HepG2 (cell line): ENCODE measurements around the gene ZFAND3. TPM values are rescaled to one million over a fixed set of nuclear protein-coding genes. Genes with fewer than 3 reads are reported as not detected.
A peak's percentile ranks its signal among the peaks of the same experiment; 100 is the strongest.

Experiments
- ATAC-seq: fragments of 200-7000 bp; cut with Tn5 transposase; 3 replicates; pipeline ENCODE4 v1.9.1; 2020; ENCODE audit warnings: mild to moderate bottlenecking, moderate library complexity
- BruUV-seq: library from RNA; stranded (reverse); fragments of 400-500 nt; replicated peaks from 2 replicates; lab custom pipeline; 2021; lab: Mats Ljungman, UMichigan
- CTCF ChIA-PET: fragments of 300-600 bp; formaldehyde crosslinking; extraction: SDS; loops from one replicate; lab custom pipeline; 2021; ENCODE audit warnings: low total read pairs, inconsistent platforms, low intra/inter-chr PET ratio; lab: Yijun Ruan, JAX
- POLR2A ChIA-PET: fragments of 350-600 bp; sonication (Branson Sonifier 250); formaldehyde crosslinking; loops from one replicate; lab custom pipeline; 2020; ENCODE audit warnings: antibody characterized with exemption, inconsistent platforms; lab: Yijun Ruan, JAX
- DNase-seq: peaks from one replicate; pipeline ENCODE4 v3.0.0-alpha.2; 2015; ENCODE audit warnings: low spot score
- FAIRE-seq: peaks from 3 replicates; lab custom pipeline; 2011; peaks lifted over from hg19 to GRCh38; lab: Jason Lieb, UNC
- H2AFZ ChIP-seq: one replicate; pipeline ENCODE4 v1.6.1; 2011; ENCODE audit warnings: low read length, inconsistent platforms
- H3K27ac ChIP-seq: fragments of 300-600 bp; 3 replicates; pipeline ENCODE4 v1.8.0; 2011; ENCODE audit warnings: mixed run types, mild to moderate bottlenecking, mixed read lengths, low read length, inconsistent platforms; ENCODE audit not compliant: insufficient read depth; ENCODE audit errors: extremely low read length
- H3K27me3 ChIP-seq, 2 experiments: fragments of 200-600 bp in 1 of 2; 2 replicates in 1 of 2; 3 replicates in 1 of 2; pipeline versions ENCODE4 v1.6.0 to v1.8.0; 2011; ENCODE audit warnings: low read length in 2 of 2, mild to moderate bottlenecking in 2 of 2, moderate library complexity in 2 of 2, inconsistent platforms in 1 of 2; ENCODE audit not compliant: insufficient read depth in 2 of 2, control insufficient read depth in 1 of 2
- H3K36me3 ChIP-seq, 2 experiments: fragments of 200-600 bp in 1 of 2; replicated peaks in 1 of 2; 2 replicates in 1 of 2; 3 replicates in 1 of 2; pipeline versions ENCODE4 v1.5.1 to v1.8.0; 2011; ENCODE audit warnings: low read length in 2 of 2, inconsistent platforms in 1 of 2; ENCODE audit not compliant: insufficient read depth in 2 of 2, control insufficient read depth in 1 of 2
- H3K4me1 ChIP-seq: 2 replicates; pipeline ENCODE4 v1.5.1; 2012; ENCODE audit warnings: low read length, inconsistent platforms; ENCODE audit not compliant: insufficient read depth
- H3K4me2 ChIP-seq: 2 replicates; pipeline ENCODE4 v1.6.0; 2011; ENCODE audit warnings: low read depth, low read length, inconsistent platforms
- H3K4me3 ChIP-seq, 3 experiments: fragments of 200-600 bp in 1 of 3; sonication (generic), shearing (Covaris generic) in 1 of 3; replicated peaks in 1 of 3; 2 replicates each; pipeline ENCODE4 v1.5.1; 2011 to 2016; ENCODE audit warnings: low read length in 3 of 3, inconsistent platforms in 2 of 3, low read depth in 2 of 3, mild to moderate bottlenecking in 2 of 3, control low read depth in 1 of 3, mixed read lengths in 1 of 3; ENCODE audit not compliant: insufficient read depth in 1 of 3
- H3K79me2 ChIP-seq: one replicate; pipeline ENCODE4 v1.6.1; 2011; ENCODE audit warnings: low read length, inconsistent platforms; ENCODE audit not compliant: insufficient read depth
- H3K9ac ChIP-seq: 2 replicates; pipeline ENCODE4 v1.6.0; 2011; ENCODE audit warnings: mild to moderate bottlenecking, low read depth, low read length, inconsistent platforms; ENCODE audit not compliant: insufficient read depth
- H3K9me3 ChIP-seq: 2 replicates; pipeline ENCODE4 v1.5.1; 2012; ENCODE audit warnings: mild to moderate bottlenecking, low read length
- H4K20me1 ChIP-seq: 2 replicates; pipeline ENCODE4 v1.6.0; 2011; ENCODE audit warnings: inconsistent platforms, mild to moderate bottlenecking, low read length, moderate library complexity; ENCODE audit not compliant: insufficient read depth
- PLSCR1 ChIP-seq: sonication (generic); formaldehyde crosslinking; IDR thresholded peaks from 2 replicates; pipeline ENCODE4 v1.5.0; 2020; ENCODE audit warnings: missing genetic modification reagents, mild to moderate bottlenecking, borderline replicate concordance
- RARA ChIP-seq: IDR thresholded peaks from 2 replicates; pipeline ENCODE4 v1.6.1; 2016; ENCODE audit warnings: missing genetic modification reagents, missing compliant biosample characterization
- ZFP1 ChIP-seq: IDR thresholded peaks from 2 replicates; pipeline ENCODE4 v1.6.1; 2016
- ZNF20 ChIP-seq: sonication (generic); formaldehyde crosslinking; IDR thresholded peaks from 2 replicates; pipeline ENCODE4 v1.4.0; 2020; ENCODE audit warnings: mild to moderate bottlenecking, moderate library complexity, missing genetic modification reagents
- ZNF496 ChIP-seq: sonication (generic); formaldehyde crosslinking; IDR thresholded peaks from 2 replicates; pipeline ENCODE4 v1.8.1; 2023; ENCODE audit warnings: mild to moderate bottlenecking, moderate library complexity, missing genetic modification reagents; ENCODE audit not compliant: insufficient replicate concordance
- WGBS: methylation state at CpG from one replicate; pipeline ENCODE4 v1.1.6; 2017; ENCODE audit warnings: low lambda C conversion rate; 5-methylcytosine and 5-hydroxymethylcytosine counted together
- in situ Hi-C: cut with HindIII; loops from 2 replicates; pipeline ENCODE4 v1.10.0; 2017; ENCODE audit warnings: low pct_unique_long_range_greater_than_20kb; ENCODE audit not compliant: extremely low pct_ligation_motif_present
- intact Hi-C: fragments of 100-400 bp; cut with micrococcal nuclease; formaldehyde crosslinking; loops from one replicate; pipeline ENCODE4 v1.10.0; 2022; ENCODE audit not compliant: unreplicated experiment
- polyA plus RNA-seq, 8 experiments: library from polyadenylated mRNA; depleted of rRNA in 3 of 8; stranded (reverse) in 7 of 8; unstranded in 1 of 8; fragments of >200 nt; fragmentation: Illumina TruSeq in 4 of 8; extraction: Trizol in 4 of 8; gene quantifications; 2 replicates each; pipeline versions ENCODE4 v1.2.1 to v1.2.3, GENCODE V29; 2011 to 2016; ENCODE audit warnings: low read depth in 4 of 8, missing spikeins in 1 of 8, mixed read lengths in 1 of 8; ENCODE audit not compliant: insufficient read depth in 1 of 8
- total RNA-seq, 5 experiments: library from RNA; depleted of rRNA; stranded (reverse); fragments of >200 nt; fragmentation: Illumina TruSeq; extraction: Trizol; gene quantifications; 2 replicates each; pipeline ENCODE4 v1.2.3, GENCODE V29; 2016; ENCODE audit warnings: low read depth in 1 of 5
- TF ChIP-seq, protein P1 (sequence below): IDR thresholded peaks from 2 replicates; pipeline ENCODE4 v1.6.1; 2018; ENCODE audit warnings: missing genetic modification reagents, mild to moderate bottlenecking, missing compliant biosample characterization
- TF ChIP-seq, protein P2 (sequence below): sonication (generic); formaldehyde crosslinking; IDR thresholded peaks from 2 replicates; pipeline ENCODE4 v1.4.0; 2020; ENCODE audit warnings: mild to moderate bottlenecking, missing genetic modification reagents

ZFAND3 gene
- total and polyA plus RNA-seq, 2 of the 13 experiments (the other 11 are each of a cell fraction or from before 2014, with no cell fraction given): 16.4 to 17.1 TPM

DNA sequence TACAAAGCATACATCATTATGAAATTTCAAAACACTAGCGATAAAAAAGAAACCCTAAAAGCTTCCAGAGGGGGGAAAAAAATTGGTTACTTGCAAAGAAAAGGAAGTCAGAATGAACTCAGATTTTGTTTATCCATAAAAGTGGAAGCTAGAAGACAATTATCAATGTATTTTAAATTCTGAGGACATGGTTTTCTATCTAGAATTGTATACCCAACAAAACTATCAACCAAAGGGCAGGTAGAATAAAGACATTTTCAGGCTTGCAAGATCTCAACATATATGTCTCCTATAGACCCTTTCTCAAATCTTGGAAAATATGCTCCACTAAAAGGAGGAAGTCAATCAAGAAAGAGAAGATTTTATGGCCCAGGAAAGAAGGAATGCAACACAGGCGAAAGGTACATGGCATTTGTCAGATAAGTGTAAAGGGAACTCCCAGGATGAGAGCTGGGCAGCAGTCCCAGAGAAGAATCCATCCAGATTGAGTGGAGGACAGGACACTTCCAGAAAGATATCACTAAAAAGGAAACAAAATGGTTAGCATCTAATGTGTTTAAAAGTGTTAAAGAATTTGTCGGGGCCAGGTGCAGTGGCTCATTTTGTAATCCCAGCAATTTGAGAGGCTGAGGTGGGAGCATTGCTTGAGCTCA, 45.4 kb upstream of the ZFAND3 start:
- CTCF ChIA-PET: no interaction called here
- no peak for FAIRE-seq
- H3K79me2 ChIP-seq: no peaks in the 10 kb centered on the region

More for the DNA sequence above, 45.4 kb upstream of the ZFAND3 start:
- Histone ChIP-seq H3K27ac (no peak overlapping the region), H2AFZ (no peak overlapping the region), H3K27me3 (peaks cover 0 to 23% of the 10 kb centered on the region in 2 experiments; a peak in 4 of 5 replicates), H3K36me3 (no peaks in the 10 kb centered on the region), H4K20me1 (no peaks in the 10 kb centered on the region), H3K9me3 (no peaks in the 10 kb centered on the region), H3K4me2 (no peak overlapping the region), H3K4me1 (peaks cover 7% of the 10 kb centered on the region; the same call in 1 of the 2 replicates), H3K4me3 (no peak overlapping the region), H3K9ac (no peak overlapping the region)
- POLR2A ChIA-PET: no interaction called here
- no peak for DNase-seq
- ATAC-seq: no peak
- TF ChIP-seq RARA (CRISPR knock-in tag): no peak
- TF ChIP-seq ZNF496 (CRISPR knock-in tag): no peak
- TF ChIP-seq ZNF20 (CRISPR knock-in tag): no peak
- TF ChIP-seq, protein P1, sequence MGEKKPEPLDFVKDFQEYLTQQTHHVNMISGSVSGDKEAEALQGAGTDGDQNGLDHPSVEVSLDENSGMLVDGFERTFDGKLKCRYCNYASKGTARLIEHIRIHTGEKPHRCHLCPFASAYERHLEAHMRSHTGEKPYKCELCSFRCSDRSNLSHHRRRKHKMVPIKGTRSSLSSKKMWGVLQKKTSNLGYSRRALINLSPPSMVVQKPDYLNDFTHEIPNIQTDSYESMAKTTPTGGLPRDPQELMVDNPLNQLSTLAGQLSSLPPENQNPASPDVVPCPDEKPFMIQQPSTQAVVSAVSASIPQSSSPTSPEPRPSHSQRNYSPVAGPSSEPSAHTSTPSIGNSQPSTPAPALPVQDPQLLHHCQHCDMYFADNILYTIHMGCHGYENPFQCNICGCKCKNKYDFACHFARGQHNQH (CRISPR knock-in tag): no peak
- TF ChIP-seq, protein P2, sequence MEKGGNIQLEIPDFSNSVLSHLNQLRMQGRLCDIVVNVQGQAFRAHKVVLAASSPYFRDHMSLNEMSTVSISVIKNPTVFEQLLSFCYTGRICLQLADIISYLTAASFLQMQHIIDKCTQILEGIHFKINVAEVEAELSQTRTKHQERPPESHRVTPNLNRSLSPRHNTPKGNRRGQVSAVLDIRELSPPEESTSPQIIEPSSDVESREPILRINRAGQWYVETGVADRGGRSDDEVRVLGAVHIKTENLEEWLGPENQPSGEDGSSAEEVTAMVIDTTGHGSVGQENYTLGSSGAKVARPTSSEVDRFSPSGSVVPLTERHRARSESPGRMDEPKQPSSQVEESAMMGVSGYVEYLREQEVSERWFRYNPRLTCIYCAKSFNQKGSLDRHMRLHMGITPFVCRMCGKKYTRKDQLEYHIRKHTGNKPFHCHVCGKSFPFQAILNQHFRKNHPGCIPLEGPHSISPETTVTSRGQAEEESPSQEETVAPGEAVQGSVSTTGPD: no peak
- peak; percentile 61; the same call in 1 of the 2 replicates for TF ChIP-seq ZFP1 (CRISPR knock-in tag)
- TF ChIP-seq PLSCR1 (CRISPR knock-in tag): no peak
- BruUV-seq: no TSS peak
- in situ Hi-C loops: no loop called here
- intact Hi-C loops: no loop called here
- WGBS: 58% methylated on average over 3 of the region's 3 CpGs
